SU-DHL-6 (cell line): ENCODE data around the gene MFSD11.

Source experiments
- EZH2phosphoT487 ChIP-seq: fragments of 200-600 bp; sonication (generic), shearing (Covaris generic); conservative IDR thresholded peaks from 2 replicates; pipeline ENCODE4 v1.6.1; 2018; ENCODE audit warnings: mild to moderate bottlenecking, antibody characterized with exemption, low read length, moderate library complexity, mixed read lengths
- TF ChIP-seq, protein P1 (sequence below): fragments of 200-600 bp; sonication (generic); IDR thresholded peaks from one replicate; pipeline ENCODE4 v1.5.1; 2017; ENCODE audit warnings: antibody characterized with exemption, mild to moderate bottlenecking, low read length, moderate library complexity; ENCODE audit not compliant: insufficient read depth, poor library complexity, severe bottlenecking

DNA sequence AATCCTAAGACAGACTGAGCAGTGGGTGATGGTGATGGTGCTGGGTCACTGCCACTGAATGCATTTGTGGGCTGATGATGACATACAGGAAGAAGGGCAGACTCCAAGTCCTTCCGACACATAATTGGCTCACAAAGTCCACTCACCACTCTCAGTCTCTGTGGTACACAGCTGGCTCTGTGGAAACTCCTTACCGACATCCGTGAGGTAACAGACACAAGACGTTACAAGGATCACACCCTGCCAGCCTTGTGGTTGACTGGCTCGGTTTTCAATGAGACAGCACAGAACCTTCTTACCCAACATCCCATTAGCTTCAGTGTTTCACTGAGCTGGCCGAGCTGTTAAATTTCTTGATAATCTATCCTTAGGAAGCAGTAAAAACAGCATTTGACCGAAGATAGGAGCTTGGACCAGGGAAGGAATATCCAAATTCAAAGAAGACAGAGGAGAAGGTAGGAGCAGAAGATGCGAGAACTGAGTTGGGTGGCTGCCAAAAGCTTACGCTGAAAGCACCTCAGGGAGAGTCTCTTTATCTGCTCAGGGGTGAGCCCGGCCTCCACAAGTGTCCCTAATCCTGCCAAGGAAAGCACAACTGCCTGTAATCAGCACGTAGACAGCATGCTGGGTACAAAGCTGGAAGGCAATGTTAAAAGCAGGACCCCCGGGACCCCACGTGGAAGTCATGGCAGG lies 21.6 kb upstream of the MFSD11 start:
- TF ChIP-seq, protein P1, sequence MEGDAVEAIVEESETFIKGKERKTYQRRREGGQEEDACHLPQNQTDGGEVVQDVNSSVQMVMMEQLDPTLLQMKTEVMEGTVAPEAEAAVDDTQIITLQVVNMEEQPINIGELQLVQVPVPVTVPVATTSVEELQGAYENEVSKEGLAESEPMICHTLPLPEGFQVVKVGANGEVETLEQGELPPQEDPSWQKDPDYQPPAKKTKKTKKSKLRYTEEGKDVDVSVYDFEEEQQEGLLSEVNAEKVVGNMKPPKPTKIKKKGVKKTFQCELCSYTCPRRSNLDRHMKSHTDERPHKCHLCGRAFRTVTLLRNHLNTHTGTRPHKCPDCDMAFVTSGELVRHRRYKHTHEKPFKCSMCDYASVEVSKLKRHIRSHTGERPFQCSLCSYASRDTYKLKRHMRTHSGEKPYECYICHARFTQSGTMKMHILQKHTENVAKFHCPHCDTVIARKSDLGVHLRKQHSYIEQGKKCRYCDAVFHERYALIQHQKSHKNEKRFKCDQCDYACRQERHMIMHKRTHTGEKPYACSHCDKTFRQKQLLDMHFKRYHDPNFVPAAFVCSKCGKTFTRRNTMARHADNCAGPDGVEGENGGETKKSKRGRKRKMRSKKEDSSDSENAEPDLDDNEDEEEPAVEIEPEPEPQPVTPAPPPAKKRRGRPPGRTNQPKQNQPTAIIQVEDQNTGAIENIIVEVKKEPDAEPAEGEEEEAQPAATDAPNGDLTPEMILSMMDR, result no peak
- no peak for TF ChIP-seq EZH2phosphoT487
